ENCODE data around the gene TMPRSS7. TPM values are rescaled to one million over a fixed set of nuclear protein-coding genes. Genes with fewer than 3 reads are reported as not detected.

TMPRSS7 gene
- total RNA-seq, 2 donors from 2014 or later = not detected

- DNase-seq (no peak), ATAC-seq (no peak)
- intact Hi-C loops (cut with DNase I) = no loop called here
Observed at GRCh38 chr3:112089956-112090886, 55.7 kb downstream of the TMPRSS7 start.

GRCh38 chr3:112090887-112091586, 56.5 kb downstream of the TMPRSS7 start:
- intact Hi-C loops (cut with DNase I) = no loop called here
- no peak for DNase-seq
- ATAC-seq = no peak

GRCh38 chr3:112092496-112093179, 58.1 kb downstream of the TMPRSS7 start:
- intact Hi-C loops (cut with DNase I) = no loop called here

GRCh38 chr3:112093180-112093522, 58.6 kb downstream of the TMPRSS7 start:
- ATAC-seq = peak in 1 of 2 donors; percentile 39
- intact Hi-C loops (cut with DNase I) = no loop called here
- no peak for DNase-seq

More at GRCh38 chr3:112092496-112093179, 58.1 kb downstream of the TMPRSS7 start:
- ATAC-seq = peak; percentile 87 to 90
- DNase-seq = no peak

DNA sequence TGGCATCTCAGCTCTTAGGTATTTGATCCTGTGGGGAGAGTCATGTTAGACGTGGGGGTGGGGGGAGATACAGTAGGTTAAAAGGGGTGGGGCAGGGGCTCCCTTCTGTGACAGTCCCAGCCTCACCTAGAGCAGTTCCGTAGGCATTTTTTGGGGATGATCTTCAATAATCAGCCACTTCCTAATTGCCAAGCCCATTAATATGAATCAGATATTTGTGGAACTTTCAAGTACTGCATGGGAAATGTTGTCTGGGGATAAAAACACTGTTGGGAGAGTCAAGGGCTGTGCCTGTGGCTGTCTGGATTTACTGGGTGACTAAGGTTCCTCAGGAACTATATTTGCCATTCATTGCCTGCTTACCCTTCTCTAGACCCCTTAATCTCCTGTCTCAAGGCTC, 61.2 kb downstream of the TMPRSS7 start:
- intact Hi-C loops (cut with DNase I) = no loop called here
- ATAC-seq (no peak), DNase-seq (no peak)

DNA sequence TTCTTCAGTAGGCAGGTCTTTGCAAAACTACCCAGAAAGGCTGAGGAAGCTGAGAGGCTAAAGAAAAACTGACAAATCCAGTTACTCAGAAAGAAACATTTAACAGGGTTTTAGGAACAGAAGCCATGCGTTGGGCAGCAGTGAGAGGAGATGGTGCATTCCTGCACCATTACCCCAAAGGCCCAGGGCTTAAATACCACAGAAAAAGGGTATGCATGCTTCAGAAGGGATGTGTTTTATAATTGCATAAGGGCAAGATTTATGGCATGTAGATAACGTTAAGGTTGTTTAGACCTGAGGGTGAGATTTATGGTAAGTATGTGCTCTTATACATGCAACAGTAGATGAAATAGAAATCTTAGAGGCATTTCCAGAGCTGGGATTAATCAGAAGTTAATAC, 61.6 kb downstream of the TMPRSS7 start:
- intact Hi-C loops (cut with DNase I) = no loop called here
- DNase-seq (no peak), ATAC-seq (no peak)

GRCh38 chr3:112097378-112097777, 62.8 kb downstream of the TMPRSS7 start:
- intact Hi-C loops (cut with DNase I) = no loop called here
- ATAC-seq = peak; percentile 40 to 91

GRCh38 chr3:112101916-112102315, 67.4 kb downstream of the TMPRSS7 start:
- ATAC-seq (no peak), DNase-seq (no peak)
- intact Hi-C loops (cut with DNase I) = no loop called here

More at GRCh38 chr3:112097378-112097777, 62.8 kb downstream of the TMPRSS7 start:
- DNase-seq = no peak

- ATAC-seq = no peak
- intact Hi-C loops (cut with DNase I) = no loop called here
- no peak for DNase-seq
Observed at GRCh38 chr3:112104774-112105173, 70.2 kb downstream of the TMPRSS7 start.

DNA sequence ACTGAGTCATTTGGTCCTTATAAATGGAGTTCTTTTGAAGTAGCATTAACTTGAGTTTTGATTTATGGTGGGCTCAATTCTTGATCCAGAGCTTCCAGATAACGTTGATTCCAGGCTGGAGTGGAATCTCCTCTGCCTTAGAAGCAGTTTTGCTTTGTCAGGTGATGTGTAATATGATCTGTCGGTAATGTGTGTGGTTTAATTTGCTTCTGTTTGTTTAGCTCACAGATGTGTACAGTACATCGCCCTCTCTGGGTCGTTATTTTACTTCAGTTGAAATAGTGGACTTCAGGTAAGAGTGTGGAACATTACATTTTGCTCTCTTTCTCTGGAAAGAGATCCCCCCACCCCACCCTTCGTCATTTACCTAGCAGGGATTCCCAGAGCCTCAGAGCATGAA, 74.8 kb downstream of the TMPRSS7 start:
- intact Hi-C loops (cut with DNase I) = no loop called here
- DNase-seq = no peak
- no peak for ATAC-seq

GRCh38 chr3:112111785-112112402, 77.4 kb downstream of the TMPRSS7 start:
- ATAC-seq = peak; percentile 65 to 84
- intact Hi-C loops (cut with DNase I) = loop anchor here in 1 of 2 donors (5.0 kb wide), 1 partner anchor 420 kb away; no protein-coding TSS in a partner anchor
- DNase-seq = no peak

DNA sequence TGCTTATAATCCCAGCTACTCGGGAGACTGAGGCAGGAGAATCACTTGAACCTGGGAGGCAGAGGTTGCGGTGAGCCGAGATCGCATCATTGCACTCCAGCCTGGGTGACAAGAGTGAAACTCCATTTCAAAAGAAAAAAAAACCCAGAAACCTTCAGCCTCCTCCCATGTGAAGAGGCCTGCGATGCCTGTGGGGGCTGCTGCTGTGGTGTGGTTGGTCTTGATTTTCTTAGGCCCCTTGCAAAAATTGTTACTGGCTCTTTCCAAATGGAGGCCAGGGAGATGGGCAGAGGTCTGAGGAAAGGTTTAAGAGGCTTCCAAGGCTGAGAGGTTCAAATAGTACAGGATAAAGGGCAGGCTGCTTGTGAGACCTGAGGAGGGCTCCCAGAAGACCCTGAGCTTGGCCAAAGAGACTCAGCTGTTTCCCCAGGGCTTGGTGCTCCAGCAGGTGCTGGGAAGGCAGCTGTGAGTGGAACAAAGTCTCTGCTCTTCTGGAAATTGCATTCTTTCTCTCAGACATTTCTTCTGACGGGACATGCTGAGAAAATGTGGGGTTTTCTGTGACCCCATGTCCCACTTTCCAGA, 80.1 kb downstream of the TMPRSS7 start:
- intact Hi-C loops (cut with DNase I) = loop anchor here in 1 of 2 donors (5.0 kb wide), 1 partner anchor 418 kb away; no protein-coding TSS in a partner anchor
- ATAC-seq (no peak), DNase-seq (no peak)

DNA sequence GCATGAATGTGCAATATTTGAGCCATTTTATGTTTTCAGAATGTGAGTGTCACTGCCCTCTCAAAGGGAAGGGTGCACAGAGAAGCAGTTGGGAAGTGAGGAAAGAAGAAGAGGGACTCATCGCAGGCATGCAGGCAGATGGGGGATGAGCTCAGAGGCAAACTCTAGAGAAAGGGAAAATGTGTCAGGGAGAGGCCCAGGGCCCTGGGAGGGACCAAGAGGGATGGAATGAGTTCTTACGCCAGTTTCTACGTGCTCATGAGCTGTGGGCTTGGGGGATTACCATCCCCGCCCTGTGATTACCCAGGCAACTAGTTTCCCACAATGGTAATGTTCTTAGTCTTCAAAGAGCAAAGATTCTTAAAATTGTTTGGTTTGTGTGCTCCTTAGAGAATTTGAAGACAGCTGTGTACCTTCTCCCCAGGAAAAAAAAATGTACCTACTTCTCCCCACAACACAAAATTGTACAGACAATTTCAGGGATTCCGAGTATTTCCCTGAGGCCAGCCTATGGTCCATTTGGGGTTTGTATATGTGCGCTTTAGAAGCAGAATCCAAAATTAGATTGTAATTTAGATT, 80.7 kb downstream of the TMPRSS7 start:
- intact Hi-C loops (cut with DNase I) = no loop called here
- ATAC-seq (no peak), DNase-seq (no peak)

DNA sequence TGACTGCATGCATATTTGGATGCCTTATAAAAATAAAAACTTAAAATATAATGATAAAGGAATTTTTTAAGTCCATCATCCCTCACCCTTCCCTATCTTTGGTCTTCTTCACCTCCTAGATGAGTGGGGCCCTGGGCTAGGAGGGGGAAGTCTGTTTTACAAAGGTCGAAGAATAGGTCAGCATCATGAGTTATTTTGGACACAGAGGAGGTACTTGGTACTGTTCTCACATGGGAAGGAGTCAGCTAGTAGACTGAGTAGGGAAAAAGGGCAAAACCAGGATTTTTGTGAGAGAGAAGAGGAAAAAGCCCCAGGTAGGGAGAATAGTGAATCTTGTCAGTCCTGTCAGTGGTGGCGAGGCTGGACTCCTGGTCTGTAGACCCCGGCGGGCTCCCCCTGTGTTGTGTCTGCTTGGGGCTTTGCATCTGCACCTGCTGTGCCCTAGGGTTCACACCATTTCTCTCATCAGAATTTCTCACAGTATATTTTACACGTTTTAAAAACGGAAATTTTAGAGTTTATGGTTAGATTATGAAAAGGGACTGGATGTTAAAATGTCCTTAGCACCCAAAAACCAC, 81.4 kb downstream of the TMPRSS7 start:
- no peak for DNase-seq
- no peak for ATAC-seq
- intact Hi-C loops (cut with DNase I) = no loop called here

DNA sequence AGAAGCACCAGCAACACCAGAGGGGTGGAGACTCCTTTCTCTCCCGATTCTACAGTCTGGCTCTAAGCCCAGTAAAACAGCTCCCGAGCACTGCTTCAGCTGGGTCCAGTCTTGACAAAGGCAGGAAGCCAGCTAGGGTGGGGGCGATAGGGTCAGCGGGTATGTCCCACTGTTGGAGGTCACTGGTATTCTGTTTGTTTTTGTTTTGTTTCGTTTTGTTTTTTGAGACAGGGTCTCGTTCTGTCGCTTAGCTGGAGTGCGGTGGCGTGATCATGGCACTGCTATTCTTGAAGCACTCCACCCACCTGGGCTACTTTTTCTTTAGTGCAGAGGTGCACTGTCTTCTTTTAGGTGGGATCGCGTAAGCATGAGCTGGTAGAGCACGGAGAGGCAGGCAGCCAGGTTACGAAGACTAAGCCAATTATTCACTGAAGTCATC, 82.2 kb downstream of the TMPRSS7 start:
- ATAC-seq (peak; percentile 47 to 60), DNase-seq (no peak)
- intact Hi-C loops (cut with DNase I) = no loop called here

- DNase-seq (no peak), ATAC-seq (no peak)
- intact Hi-C loops (cut with DNase I) = no loop called here
Observed at GRCh38 chr3:112117415-112117814, 82.9 kb downstream of the TMPRSS7 start.

DNA sequence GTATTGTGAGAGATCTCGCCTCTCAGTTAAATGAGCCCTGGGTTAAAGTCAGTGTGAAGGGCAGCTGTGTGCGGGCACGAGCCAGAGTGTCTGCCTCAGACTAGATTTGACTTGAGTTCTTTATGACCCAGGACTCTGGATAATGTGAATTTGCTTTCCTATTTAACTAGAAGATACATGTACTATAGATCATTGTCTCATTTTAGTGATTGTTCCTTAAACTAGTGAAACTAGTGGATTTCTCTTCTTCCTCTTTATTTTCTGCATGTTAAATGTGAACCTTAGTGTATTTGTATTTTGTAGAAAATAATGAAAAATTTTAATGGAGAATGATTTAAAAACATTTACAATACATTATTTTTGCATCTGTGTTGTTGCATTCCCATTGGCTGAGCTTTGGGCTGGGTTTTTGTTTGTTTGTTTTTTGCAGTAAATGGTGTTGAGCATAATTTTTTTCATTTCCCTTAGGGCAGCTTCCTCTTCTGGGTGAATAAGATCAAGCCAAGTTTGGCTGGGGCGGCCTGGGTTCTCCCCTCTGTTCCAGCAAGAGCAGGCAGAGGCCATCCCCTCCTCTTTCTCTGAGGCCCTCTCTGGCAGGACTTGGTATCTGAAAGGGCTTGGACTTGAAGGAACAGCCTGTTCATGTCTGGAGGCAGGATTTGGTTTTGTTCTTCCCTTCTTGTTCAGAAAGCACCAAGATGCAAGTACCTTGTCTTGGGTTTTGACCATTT, 83.5 kb downstream of the TMPRSS7 start:
- intact Hi-C loops (cut with DNase I) = no loop called here
- peak; percentile 30 for DNase-seq
- ATAC-seq = peak; percentile 34 to 41

All from left cardiac atrium (tissue), 4 donors.